Measurements from ENCODE around the gene BRD3OS. TPM values are rescaled to one million over a fixed set of nuclear protein-coding genes. Genes with fewer than 3 reads are reported as not detected.

Gene BRD3OS
- total and polyA plus RNA-seq, 2 of the 13 experiments (the other 11 are each of a cell fraction or from before 2014, with no cell fraction given) = 4.9 to 5.7 TPM

GRCh38 chr9:134057751-134058701 is 32.7 kb downstream of the BRD3OS start:
- Histone ChIP-seq H2AFZ (ENCODE audit: low read length) (no peak overlapping the region), H3K36me3 (replicated peaks in 1 of 2; ENCODE audit: control insufficient read depth in 1 of 2, insufficient read depth in 2 of 2, low read length in 2 of 2) (peaks cover 3 to 9% of the 10 kb centered on the region in 2 experiments; a peak in 3 of 5 replicates), H3K9me3 (ENCODE audit: low read length) (no peaks in the 10 kb centered on the region), H3K79me2 (ENCODE audit: insufficient read depth, low read length) (peaks cover 91% of the 10 kb centered on the region), H3K4me2 (ENCODE audit: low read depth, low read length) (peak overlapping the region; percentile 55), H3K4me3 (replicated peaks in 1 of 3; ENCODE audit: insufficient read depth in 1 of 3, low read depth in 2 of 3, low read length in 3 of 3) (peak overlapping the region in 1 of 3 experiments; percentile 8; a peak in 1 of 6 replicates), H3K27ac (ENCODE audit: extremely low read length, insufficient read depth, low read length) (peak overlapping the region; percentile 75), H3K27me3 (ENCODE audit: control insufficient read depth in 1 of 2, insufficient read depth in 2 of 2, low read length in 2 of 2) (no peaks in the 10 kb centered on the region), H3K4me1 (ENCODE audit: insufficient read depth, low read length) (peaks cover 77% of the 10 kb centered on the region), H3K9ac (ENCODE audit: insufficient read depth, low read depth, low read length) (peak overlapping the region; percentile 47), H4K20me1 (ENCODE audit: insufficient read depth, low read length) (peaks cover 16% of the 10 kb centered on the region; the same call in 1 of the 2 replicates)
- peak; percentile 77 for DNase-seq (ENCODE audit: low spot score)
- ChIA-PET POLR2A (interaction anchor here (0.7 to 1.5 kb wide), 3 partner anchors 11 to 78 kb away, joined by 3 to 5 read pairs (median 4); no protein-coding TSS in a partner anchor), CTCF (ENCODE audit: low intra/inter-chr PET ratio, low total read pairs) (no interaction called here)
- no TSS peak for BruUV-seq (replicated peaks)
- in situ Hi-C loops (cut with HindIII; ENCODE audit: extremely low pct_ligation_motif_present, low pct_unique_long_range_greater_than_20kb) = no loop called here
- 75% methylated on average over 10 of the region's 28 CpGs for WGBS (ENCODE audit: low lambda C conversion rate)
- peak; percentile 52 for ATAC-seq
- intact Hi-C loops (cut with micrococcal nuclease; ENCODE audit: unreplicated experiment) = no loop called here
- FAIRE-seq = peak; percentile 81
- TF ChIP-seq, protein P1, sequence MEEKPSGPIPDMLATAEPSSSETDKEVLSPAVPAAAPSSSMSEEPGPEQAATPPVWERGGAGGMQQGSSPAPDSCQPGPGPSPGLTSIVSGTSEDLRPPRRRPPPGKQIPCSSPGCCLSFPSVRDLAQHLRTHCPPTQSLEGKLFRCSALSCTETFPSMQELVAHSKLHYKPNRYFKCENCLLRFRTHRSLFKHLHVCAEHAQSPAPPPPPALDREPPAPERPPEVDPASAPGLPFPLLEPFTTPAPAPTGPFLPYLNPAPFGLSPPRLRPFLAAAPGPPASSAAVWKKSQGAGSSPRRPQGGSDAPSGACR (CRISPR knock-in tag; IDR thresholded peaks at IDR 0.05) = no peak; the same call in 1 of the 2 replicates
- TF ChIP-seq CTCF (CRISPR knock-in tag; IDR thresholded peaks at IDR 0.05) (no peak), ZNF451 (CRISPR knock-in tag; IDR thresholded peaks at IDR 0.05) (peak; percentile 38; the same call in 1 of the 2 replicates), SRSF9 (IDR thresholded peaks at IDR 0.05; ENCODE audit: borderline replicate concordance, insufficient read depth, low read depth, low read length, poor library complexity, severe bottlenecking) (no peak), IKZF1 (IDR thresholded peaks at IDR 0.05) (no peak)
- TF ChIP-seq, protein P2, sequence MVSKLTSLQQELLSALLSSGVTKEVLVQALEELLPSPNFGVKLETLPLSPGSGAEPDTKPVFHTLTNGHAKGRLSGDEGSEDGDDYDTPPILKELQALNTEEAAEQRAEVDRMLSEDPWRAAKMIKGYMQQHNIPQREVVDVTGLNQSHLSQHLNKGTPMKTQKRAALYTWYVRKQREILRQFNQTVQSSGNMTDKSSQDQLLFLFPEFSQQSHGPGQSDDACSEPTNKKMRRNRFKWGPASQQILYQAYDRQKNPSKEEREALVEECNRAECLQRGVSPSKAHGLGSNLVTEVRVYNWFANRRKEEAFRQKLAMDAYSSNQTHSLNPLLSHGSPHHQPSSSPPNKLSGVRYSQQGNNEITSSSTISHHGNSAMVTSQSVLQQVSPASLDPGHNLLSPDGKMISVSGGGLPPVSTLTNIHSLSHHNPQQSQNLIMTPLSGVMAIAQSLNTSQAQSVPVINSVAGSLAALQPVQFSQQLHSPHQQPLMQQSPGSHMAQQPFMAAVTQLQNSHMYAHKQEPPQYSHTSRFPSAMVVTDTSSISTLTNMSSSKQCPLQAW (CRISPR knock-in tag; IDR thresholded peaks at IDR 0.05) = peak; percentile 71
- TF ChIP-seq, protein P3, sequence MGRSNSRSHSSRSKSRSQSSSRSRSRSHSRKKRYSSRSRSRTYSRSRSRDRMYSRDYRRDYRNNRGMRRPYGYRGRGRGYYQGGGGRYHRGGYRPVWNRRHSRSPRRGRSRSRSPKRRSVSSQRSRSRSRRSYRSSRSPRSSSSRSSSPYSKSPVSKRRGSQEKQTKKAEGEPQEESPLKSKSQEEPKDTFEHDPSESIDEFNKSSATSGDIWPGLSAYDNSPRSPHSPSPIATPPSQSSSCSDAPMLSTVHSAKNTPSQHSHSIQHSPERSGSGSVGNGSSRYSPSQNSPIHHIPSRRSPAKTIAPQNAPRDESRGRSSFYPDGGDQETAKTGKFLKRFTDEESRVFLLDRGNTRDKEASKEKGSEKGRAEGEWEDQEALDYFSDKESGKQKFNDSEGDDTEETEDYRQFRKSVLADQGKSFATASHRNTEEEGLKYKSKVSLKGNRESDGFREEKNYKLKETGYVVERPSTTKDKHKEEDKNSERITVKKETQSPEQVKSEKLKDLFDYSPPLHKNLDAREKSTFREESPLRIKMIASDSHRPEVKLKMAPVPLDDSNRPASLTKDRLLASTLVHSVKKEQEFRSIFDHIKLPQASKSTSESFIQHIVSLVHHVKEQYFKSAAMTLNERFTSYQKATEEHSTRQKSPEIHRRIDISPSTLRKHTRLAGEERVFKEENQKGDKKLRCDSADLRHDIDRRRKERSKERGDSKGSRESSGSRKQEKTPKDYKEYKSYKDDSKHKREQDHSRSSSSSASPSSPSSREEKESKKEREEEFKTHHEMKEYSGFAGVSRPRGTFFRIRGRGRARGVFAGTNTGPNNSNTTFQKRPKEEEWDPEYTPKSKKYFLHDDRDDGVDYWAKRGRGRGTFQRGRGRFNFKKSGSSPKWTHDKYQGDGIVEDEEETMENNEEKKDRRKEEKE (IDR thresholded peaks at IDR 0.05) = no peak
- TF ChIP-seq, protein P4, sequence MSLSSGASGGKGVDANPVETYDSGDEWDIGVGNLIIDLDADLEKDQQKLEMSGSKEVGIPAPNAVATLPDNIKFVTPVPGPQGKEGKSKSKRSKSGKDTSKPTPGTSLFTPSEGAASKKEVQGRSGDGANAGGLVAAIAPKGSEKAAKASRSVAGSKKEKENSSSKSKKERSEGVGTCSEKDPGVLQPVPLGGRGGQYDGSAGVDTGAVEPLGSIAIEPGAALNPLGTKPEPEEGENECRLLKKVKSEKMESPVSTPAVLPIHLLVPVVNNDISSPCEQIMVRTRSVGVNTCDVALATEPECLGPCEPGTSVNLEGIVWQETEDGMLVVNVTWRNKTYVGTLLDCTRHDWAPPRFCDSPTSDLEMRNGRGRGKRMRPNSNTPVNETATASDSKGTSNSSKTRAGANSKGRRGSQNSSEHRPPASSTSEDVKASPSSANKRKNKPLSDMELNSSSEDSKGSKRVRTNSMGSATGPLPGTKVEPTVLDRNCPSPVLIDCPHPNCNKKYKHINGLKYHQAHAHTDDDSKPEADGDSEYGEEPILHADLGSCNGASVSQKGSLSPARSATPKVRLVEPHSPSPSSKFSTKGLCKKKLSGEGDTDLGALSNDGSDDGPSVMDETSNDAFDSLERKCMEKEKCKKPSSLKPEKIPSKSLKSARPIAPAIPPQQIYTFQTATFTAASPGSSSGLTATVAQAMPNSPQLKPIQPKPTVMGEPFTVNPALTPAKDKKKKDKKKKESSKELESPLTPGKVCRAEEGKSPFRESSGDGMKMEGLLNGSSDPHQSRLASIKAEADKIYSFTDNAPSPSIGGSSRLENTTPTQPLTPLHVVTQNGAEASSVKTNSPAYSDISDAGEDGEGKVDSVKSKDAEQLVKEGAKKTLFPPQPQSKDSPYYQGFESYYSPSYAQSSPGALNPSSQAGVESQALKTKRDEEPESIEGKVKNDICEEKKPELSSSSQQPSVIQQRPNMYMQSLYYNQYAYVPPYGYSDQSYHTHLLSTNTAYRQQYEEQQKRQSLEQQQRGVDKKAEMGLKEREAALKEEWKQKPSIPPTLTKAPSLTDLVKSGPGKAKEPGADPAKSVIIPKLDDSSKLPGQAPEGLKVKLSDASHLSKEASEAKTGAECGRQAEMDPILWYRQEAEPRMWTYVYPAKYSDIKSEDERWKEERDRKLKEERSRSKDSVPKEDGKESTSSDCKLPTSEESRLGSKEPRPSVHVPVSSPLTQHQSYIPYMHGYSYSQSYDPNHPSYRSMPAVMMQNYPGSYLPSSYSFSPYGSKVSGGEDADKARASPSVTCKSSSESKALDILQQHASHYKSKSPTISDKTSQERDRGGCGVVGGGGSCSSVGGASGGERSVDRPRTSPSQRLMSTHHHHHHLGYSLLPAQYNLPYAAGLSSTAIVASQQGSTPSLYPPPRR (CRISPR knock-in tag; IDR thresholded peaks at IDR 0.05; ENCODE audit: borderline replicate concordance) = peak; percentile 88
